Ishikawa (cell line): ENCODE data around the gene ITIH2.

Experiments used
- CEBPB ChIP-seq: IDR thresholded peaks from 2 replicates; pipeline ENCODE4 v1.6.1; 2012
- CREB1 ChIP-seq: IDR thresholded peaks from 2 replicates; pipeline ENCODE4 v1.6.1; 2012; ENCODE audit warnings: low read depth
- EGR1 ChIP-seq: IDR thresholded peaks from 2 replicates; pipeline ENCODE4 v1.6.1; 2012
- EP300 ChIP-seq: IDR thresholded peaks from 2 replicates; pipeline ENCODE4 v1.6.1; 2012; ENCODE audit warnings: borderline replicate concordance
- FOXM1 ChIP-seq: IDR thresholded peaks from 2 replicates; pipeline ENCODE4 v1.6.1; 2012; ENCODE audit warnings: low read depth, borderline replicate concordance
- NFIC ChIP-seq: IDR thresholded peaks from 2 replicates; pipeline ENCODE4 v1.6.1; 2012
- RAD21 ChIP-seq: IDR thresholded peaks from 2 replicates; pipeline ENCODE4 v1.6.1; 2012; ENCODE audit warnings: low read depth
- TAF1 ChIP-seq: IDR thresholded peaks from 2 replicates; pipeline ENCODE4 v1.6.1; 2012; ENCODE audit warnings: low read depth, mild to moderate bottlenecking
- TCF12 ChIP-seq: IDR thresholded peaks from 2 replicates; pipeline ENCODE4 v1.6.1; 2012; ENCODE audit warnings: low read depth
- TEAD4 ChIP-seq: IDR thresholded peaks from 2 replicates; pipeline ENCODE4 v1.6.1; 2012
- YY1 ChIP-seq: IDR thresholded peaks from 2 replicates; pipeline ENCODE4 v1.6.1; 2012; ENCODE audit warnings: low read depth
- ZBTB7A ChIP-seq: IDR thresholded peaks from 2 replicates; pipeline ENCODE4 v1.6.1; 2012; ENCODE audit warnings: low read depth
- TF ChIP-seq, protein P1 (sequence below): IDR thresholded peaks from 2 replicates; pipeline ENCODE4 v1.6.1; 2012
- TF ChIP-seq, protein P2 (sequence below): IDR thresholded peaks from 2 replicates; pipeline ENCODE4 v1.6.1; 2012
- TF ChIP-seq, protein P3 (sequence below): IDR thresholded peaks from 2 replicates; pipeline ENCODE4 v1.6.1; 2012; ENCODE audit warnings: low read depth, mild to moderate bottlenecking

Gene ITIH2

DNA sequence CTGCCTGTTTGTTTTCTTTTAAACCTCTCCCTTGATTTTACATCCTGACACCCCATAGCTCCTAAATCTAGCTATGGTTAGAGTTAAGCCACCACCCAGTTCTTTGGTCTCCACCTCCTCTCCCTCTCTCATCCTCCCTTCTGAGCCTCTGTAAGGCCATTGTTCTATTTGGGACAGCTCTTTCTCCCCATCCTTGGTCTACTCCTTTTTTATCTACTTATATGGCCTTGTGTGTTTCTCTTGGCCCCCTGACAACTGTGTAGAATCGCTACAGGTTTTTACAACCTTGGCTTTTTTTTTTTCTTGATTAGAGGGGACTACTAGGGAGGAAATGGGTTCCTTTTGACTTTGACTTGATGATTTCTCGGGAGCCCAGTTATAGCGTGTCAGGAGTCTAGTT is 33.0 kb upstream of the ITIH2 start:
- TF ChIP-seq, protein P1, sequence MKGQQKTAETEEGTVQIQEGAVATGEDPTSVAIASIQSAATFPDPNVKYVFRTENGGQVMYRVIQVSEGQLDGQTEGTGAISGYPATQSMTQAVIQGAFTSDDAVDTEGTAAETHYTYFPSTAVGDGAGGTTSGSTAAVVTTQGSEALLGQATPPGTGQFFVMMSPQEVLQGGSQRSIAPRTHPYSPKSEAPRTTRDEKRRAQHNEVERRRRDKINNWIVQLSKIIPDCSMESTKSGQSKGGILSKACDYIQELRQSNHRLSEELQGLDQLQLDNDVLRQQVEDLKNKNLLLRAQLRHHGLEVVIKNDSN = no peak

DNA sequence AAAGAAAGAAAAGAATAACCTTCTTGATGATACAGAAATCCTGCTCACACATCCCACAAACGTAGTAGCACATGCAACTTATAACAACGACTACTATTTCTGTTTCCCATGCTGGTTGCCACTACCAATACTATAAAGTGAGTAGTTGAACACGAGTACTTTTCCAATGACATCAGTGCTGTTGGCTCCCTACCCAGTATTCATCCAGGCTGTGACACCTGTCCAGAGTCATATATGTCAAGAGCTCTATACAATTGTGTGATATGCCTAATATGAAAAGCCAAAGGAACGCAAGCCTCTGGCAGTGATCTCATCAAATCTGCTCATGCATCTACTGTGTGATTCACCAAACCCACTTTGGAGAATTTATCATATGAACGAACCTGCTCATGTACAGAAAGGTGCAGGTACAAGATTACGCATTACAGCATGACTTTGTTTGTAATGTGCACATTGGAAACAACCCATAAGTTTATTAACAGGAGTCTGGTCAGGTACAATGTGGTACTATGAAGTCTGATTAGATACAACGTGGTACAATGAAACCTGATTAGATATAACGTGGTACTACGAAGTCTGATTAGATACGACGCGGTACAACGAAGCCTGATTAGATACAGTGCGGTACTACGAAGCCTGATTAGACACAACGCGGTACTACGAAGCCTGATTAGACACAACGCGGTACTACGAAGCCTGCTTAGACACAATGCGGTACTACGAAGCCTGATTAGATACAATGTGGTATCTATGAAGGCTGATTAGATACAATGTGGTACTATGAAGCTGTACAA is 30.6 kb upstream of the ITIH2 start:
- TF ChIP-seq, protein P2, sequence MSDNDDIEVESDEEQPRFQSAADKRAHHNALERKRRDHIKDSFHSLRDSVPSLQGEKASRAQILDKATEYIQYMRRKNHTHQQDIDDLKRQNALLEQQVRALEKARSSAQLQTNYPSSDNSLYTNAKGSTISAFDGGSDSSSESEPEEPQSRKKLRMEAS = no peak
- no peak for TF ChIP-seq NFIC
- TF ChIP-seq TEAD4 = no peak
- TF ChIP-seq EGR1 = no peak
- no peak for TF ChIP-seq EP300
- no peak for TF ChIP-seq YY1
- no peak for TF ChIP-seq TCF12
- no peak for TF ChIP-seq CREB1
- TF ChIP-seq ZBTB7A = no peak
- TF ChIP-seq RAD21 = no peak
- no peak for TF ChIP-seq CEBPB
- TF ChIP-seq, protein P3, sequence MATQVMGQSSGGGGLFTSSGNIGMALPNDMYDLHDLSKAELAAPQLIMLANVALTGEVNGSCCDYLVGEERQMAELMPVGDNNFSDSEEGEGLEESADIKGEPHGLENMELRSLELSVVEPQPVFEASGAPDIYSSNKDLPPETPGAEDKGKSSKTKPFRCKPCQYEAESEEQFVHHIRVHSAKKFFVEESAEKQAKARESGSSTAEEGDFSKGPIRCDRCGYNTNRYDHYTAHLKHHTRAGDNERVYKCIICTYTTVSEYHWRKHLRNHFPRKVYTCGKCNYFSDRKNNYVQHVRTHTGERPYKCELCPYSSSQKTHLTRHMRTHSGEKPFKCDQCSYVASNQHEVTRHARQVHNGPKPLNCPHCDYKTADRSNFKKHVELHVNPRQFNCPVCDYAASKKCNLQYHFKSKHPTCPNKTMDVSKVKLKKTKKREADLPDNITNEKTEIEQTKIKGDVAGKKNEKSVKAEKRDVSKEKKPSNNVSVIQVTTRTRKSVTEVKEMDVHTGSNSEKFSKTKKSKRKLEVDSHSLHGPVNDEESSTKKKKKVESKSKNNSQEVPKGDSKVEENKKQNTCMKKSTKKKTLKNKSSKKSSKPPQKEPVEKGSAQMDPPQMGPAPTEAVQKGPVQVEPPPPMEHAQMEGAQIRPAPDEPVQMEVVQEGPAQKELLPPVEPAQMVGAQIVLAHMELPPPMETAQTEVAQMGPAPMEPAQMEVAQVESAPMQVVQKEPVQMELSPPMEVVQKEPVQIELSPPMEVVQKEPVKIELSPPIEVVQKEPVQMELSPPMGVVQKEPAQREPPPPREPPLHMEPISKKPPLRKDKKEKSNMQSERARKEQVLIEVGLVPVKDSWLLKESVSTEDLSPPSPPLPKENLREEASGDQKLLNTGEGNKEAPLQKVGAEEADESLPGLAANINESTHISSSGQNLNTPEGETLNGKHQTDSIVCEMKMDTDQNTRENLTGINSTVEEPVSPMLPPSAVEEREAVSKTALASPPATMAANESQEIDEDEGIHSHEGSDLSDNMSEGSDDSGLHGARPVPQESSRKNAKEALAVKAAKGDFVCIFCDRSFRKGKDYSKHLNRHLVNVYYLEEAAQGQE = no peak
- no peak for TF ChIP-seq FOXM1

DNA sequence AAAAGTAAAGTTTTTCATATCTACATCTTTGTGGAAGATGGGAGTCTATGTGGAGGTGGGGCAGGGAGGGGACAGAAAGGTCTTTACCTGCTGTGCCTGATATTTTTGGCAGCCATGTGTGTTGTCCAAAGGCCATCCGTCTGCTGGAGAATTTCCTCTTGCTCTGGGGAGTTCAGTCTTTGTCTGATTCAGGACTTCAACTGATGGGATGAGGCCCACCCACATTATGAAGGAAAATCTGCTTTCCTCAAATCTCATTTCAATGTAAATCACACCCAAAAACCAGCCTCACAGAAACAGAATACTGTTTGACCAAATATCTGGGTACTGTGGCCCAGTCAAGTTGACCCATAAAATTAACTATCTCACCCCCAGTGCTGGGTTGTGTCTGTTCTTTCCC is 23.9 kb upstream of the ITIH2 start:
- TF ChIP-seq TEAD4 = no peak

DNA sequence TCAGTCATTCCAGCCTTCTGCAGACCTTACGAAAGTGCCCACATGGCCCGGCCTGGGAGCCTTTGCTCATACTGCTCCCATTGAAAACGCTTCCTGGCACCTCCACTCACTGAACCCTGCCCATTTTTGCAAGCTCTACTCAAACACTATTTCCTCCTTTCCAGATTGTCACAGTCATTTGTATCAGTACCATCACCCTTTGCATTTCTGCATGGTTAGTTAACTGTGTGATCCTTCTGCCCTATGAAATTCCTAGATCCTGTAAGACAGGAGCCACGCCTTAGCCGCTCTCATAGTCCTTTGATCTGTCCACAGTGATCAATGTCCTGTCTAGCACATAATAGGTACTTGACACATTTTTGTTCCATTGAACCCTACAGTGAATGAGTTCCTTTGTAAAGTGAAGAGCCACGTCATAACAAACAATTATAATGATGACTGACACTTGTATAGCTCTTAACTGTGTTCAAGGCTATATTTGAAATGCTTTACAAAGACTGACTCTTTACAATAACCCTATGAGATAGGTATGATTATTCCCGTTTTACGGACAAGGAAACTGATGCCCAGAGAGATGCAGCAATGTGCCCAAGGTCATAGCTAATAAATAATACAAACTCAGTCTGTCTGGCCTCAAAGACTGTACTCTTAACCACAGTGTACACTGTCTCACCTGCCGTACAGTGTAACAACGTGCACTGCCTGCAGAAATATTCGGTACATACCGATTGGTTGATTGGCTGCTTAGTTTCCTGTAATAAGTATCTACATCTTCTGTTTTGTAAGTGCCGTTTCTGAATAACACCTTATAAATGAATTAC is 16.6 kb upstream of the ITIH2 start:
- TF ChIP-seq TCF12 = peak; percentile 64; the same call in 1 of the 2 replicates
- TF ChIP-seq TEAD4 = peak; percentile 63; the same call in 1 of the 2 replicates
- peak; percentile 64; the same call in 1 of the 2 replicates for TF ChIP-seq EP300
- no peak for TF ChIP-seq NFIC
- TF ChIP-seq EGR1 = no peak
- TF ChIP-seq FOXM1 = 0 out of 2 replicates have a peak, but pooled peaks have one; percentile 21

DNA sequence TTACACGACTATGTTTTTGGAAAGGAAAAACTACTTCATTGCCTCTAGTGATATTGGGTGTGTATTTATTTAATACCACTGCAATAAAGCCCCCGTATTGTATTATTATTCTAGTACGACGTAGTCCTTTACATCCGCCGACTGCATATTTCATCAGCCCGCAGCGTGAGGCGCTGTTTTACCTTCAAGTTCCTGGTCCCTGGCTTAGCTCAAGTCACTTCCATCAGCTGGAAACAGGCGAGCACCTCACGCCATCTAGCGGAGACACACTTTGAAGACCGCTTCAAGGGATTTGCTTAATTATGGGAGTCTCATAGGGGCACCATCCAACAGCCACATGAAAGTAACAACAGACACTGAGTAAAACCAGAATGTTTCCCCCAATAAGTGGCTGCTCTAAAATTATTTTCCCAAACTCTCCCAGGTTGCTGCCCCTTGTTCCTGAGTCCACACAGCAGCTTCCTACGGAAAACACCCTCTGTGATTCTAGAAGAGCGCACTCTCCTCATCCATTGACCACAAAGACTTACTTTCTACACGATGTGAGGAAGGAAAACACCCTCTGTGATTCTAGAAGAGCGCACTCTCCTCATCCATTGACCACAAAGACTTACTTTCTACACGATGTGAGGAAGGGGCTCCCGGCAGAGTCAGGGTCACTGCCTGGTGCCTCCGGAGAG is 15.7 kb upstream of the ITIH2 start:
- TF ChIP-seq, protein P2 = no peak; the same call in 1 of the 2 replicates
- TF ChIP-seq RAD21 (peak; percentile 97), CREB1 (no peak), CEBPB (0 out of 2 replicates have a peak, but pooled peaks have one; percentile 32), ZBTB7A (no peak), TEAD4 (peak; percentile 38; the same call in 1 of the 2 replicates), YY1 (no peak)

DNA sequence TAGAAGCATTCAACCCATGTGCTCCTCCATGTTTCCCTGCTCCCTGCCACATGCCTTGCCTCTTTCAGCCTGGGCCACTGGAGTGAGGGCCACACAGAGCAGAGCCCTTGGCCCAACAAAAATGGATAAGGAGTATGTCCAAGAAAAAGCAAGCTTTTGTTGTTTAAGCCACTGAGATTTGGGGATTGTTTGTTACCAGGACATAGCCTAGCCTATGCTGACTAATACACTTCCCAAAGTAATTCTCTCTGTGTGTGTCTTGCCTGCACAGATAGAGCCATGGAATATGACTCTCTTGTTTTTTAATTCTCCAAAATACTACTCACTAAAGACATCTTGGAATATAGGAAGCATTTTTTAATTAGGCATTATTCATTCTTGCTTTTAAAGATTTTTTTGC is 13.5 kb upstream of the ITIH2 start:
- TF ChIP-seq EP300 = no peak
- no peak for TF ChIP-seq RAD21
- TF ChIP-seq CREB1 = no peak
- TF ChIP-seq YY1 = no peak
- no peak for TF ChIP-seq FOXM1
- TF ChIP-seq CEBPB = no peak
- TF ChIP-seq, protein P1 = no peak
- TF ChIP-seq EGR1 = no peak
- no peak for TF ChIP-seq TCF12
- TF ChIP-seq, protein P2 = no peak
- TF ChIP-seq ZBTB7A = no peak
- no peak for TF ChIP-seq TAF1
- TF ChIP-seq, protein P3 = no peak
- no peak for TF ChIP-seq TEAD4
- no peak for TF ChIP-seq NFIC
